GM12872 (cell line): Measurements from ENCODE around the gene VRK2.

Experiments
- TF ChIP-seq, protein P1 (sequence below): IDR thresholded peaks from 3 replicates; pipeline ENCODE4 v1.5.1; 2011; ENCODE audit warnings: low read depth, mild to moderate bottlenecking, low read length, moderate library complexity; ENCODE audit not compliant: insufficient read depth

The VRK2 gene

DNA sequence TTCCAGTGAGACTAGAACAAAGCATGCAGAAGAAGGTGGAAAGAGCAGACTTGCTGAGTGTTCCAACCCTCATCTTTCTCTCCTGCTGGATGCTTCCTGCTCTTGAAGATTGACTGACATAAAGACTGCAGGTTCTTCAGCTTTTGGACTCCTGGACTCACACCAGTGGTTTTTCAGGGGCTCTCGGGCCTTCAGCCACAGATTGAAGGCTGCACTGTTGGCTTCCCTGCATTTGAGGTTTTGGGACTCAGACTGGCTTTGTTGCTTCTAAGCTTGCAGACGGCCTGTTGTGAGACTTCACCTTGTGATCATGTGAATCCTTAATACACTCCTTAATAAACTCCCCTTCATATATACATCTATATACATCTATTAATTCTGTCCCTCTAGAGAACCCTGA is 20.4 kb downstream of the VRK2 start:
- TF ChIP-seq, protein P1, sequence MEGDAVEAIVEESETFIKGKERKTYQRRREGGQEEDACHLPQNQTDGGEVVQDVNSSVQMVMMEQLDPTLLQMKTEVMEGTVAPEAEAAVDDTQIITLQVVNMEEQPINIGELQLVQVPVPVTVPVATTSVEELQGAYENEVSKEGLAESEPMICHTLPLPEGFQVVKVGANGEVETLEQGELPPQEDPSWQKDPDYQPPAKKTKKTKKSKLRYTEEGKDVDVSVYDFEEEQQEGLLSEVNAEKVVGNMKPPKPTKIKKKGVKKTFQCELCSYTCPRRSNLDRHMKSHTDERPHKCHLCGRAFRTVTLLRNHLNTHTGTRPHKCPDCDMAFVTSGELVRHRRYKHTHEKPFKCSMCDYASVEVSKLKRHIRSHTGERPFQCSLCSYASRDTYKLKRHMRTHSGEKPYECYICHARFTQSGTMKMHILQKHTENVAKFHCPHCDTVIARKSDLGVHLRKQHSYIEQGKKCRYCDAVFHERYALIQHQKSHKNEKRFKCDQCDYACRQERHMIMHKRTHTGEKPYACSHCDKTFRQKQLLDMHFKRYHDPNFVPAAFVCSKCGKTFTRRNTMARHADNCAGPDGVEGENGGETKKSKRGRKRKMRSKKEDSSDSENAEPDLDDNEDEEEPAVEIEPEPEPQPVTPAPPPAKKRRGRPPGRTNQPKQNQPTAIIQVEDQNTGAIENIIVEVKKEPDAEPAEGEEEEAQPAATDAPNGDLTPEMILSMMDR = no peak

DNA sequence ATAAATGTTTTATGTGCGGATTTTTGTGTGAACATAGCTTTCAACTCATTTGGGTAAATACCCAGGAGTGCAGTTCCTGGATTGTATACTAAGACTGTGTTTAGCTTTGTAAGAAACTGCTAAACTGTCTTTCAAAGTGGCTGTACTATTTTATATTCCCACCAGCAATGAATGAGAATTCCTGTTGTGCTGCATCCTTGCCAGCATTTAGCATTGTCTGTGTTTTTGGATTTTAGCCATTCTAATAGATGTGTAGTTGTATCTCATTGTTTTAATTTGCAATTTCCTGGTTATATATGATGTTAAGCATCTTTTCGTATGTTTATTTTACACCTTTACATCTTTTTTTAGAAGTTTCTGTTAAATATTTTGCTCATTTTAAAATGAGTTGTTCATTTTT is 24.2 kb downstream of the VRK2 start:
- TF ChIP-seq, protein P1 = no peak

DNA sequence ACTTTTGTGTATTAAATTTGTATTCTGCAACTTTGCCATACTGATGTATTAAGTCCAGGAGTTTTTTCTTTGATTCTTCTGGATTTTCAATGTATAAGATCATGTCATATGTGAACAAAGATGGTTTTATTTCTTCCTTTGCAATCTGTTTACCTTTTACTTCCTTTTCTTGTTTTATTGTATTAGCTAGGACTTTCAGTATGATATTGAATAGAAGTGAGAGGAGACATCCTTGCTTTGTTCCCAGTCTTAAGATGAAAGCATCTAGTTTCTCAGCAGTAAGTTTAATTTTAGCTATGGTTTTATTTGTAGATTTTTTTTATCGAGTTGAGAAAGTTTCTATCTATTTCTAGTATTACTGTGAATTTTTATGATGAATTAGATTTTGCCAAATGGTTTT is 25.5 kb downstream of the VRK2 start:
- TF ChIP-seq, protein P1 = no peak

DNA sequence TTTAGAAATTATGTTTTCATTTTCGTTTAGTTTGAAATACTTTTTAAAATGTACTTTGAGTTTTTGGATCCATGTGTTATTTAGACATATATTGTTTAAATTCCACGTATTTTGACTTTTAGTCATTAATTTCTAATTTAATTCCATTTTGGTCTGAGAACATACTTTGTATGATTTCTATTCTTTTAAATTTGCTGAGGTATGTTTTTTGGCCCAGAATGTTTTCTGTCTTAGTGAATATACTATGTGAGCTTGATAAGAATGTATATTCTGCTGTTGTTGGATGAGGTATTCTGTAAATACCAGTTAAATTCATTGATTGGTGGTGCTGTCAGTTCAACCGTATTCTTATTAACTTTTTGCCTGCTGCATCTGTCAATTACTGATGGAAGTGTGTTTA is 26.4 kb downstream of the VRK2 start:
- TF ChIP-seq, protein P1 = no peak

DNA sequence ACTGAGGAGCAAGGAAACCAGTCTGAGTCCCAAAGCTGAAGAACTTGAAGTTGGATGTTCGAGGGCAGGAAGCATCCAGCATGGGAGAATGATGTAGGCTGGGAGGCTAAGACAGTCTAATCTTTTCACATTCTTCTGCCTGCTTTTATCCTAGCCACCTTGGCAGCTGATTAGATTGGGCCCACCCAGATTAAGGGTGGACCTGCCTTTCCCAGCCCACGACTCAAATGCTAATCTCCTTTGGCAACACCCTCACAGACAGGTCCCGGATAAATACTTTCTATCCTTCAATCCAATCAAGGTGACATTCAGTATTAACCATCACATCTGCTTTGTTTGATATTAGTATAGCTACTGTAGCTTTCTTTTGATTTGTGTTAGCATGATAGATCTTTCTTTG is 27.1 kb downstream of the VRK2 start:
- TF ChIP-seq, protein P1 = no peak

DNA sequence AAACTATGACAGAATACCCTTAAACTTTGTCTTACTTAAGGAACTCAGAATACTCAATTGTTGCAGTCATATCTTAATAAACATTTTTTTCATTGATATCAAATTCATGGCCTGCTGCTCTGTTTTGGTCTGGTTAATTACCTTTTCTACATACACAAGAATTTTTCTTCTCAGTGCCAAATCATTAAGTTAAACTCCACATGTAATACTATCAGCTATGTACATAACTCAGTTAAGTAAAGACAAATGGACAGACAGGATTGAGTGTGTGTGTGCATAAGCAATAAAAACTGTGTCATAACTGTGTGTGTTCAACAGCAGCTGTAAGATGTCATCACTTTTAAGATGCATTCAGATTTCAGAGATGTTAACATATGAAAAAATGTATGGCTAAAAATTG is 34.4 kb downstream of the VRK2 start:
- TF ChIP-seq, protein P1 = no peak

DNA sequence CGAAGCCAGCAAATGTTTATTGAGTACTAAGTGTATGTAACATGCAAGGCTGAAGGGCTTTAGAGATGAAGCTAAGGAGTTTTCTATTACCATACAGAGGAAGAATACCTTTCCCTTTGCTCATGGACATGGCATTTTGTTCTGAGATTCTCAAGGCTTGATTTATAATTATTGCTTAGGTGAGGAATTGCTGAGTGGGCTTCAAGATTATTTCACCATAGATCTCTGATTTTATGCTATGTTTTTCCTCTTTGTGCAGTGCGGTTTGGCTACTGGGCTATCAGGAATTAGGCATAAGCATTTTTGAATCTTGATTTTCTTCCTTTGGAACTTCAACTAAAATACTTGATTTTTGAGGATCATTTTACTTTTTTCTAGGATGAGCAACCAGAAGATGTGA is 42.5 kb downstream of the VRK2 start:
- TF ChIP-seq, protein P1 = no peak

DNA sequence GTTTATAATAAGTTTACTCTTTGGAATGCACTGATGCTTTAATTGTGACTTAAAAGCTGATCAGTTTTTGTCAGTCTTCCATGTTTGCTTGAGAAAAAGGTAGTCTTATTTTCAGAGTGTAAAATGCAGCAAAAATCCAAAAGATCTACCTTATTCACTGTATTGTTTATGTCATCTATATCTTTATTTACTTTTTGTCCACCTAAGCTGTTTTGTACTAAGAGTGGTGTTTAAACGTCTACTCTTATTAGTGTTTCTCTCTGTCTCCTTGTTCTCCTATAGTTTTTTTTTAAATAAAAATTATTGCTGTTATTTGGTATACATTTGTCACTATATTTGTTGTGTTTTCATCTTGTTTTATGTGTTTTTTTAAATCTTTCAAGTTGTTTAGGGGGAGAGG is 50.4 kb downstream of the VRK2 start:
- TF ChIP-seq, protein P1 = no peak
